Stimulated activated CD4-positive, alpha-beta T cell treated with anti-CD3 and anti-CD28 coated beads, Interleukin-2, amount 100 ng/mL, for 4 hours (primary cell): ENCODE measurements around the gene KLF16.
"Not testable (repeated sequence)": the region's sequence is repeated elsewhere in the genome, so short reads cannot be mapped to it uniquely, and the experiment has no call there.

Experiments
- DNase-seq: peaks from one replicate; pipeline ENCODE4 v3.0.0-alpha.2; 2020; ENCODE audit warnings: low read depth

The KLF16 gene

GRCh38 chr19:1863328-1863637 is at the start of gene KLF16:
TSS of gene KLF16 (minus strand) at chr19:1863579. CDS start at chr19:1863497, 82 bp downstream.
- no peak for DNase-seq

- DNase-seq = no peak
Measured at GRCh38 chr19:1912760-1913505, 49.6 kb upstream of the KLF16 start.

GRCh38 chr19:1911995-1912394 is 48.6 kb upstream of the KLF16 start:
- DNase-seq = no peak

GRCh38 chr19:1911098-1911497 is 47.7 kb upstream of the KLF16 start:
- no peak for DNase-seq

GRCh38 chr19:1910177-1910576 is 46.8 kb upstream of the KLF16 start:
- DNase-seq = no peak

GRCh38 chr19:1909761-1910080 is 46.3 kb upstream of the KLF16 start:
- DNase-seq = no peak

GRCh38 chr19:1908364-1908678 is 44.9 kb upstream of the KLF16 start:
- no peak for DNase-seq

GRCh38 chr19:1907563-1908363 is 44.4 kb upstream of the KLF16 start:
- no peak for DNase-seq

- no peak for DNase-seq
Measured at GRCh38 chr19:1906985-1907562, 43.7 kb upstream of the KLF16 start.

- no peak for DNase-seq
Measured at GRCh38 chr19:1905863-1906375, 42.5 kb upstream of the KLF16 start.

GRCh38 chr19:1905110-1905862 is 41.9 kb upstream of the KLF16 start, which contains the start of the genes ADAT3 and SCAMP4:
TSS of gene ADAT3 (plus strand) at chr19:1905399. CDS start at chr19:1912048, 6,649 bp downstream.
TSS of gene SCAMP4 (plus strand) at chr19:1905399. CDS start at chr19:1915020, 9,621 bp downstream.
- peak; percentile 98 for DNase-seq

GRCh38 chr19:1904860-1905109 is 41.4 kb upstream of the KLF16 start:
- no peak for DNase-seq

- no peak for DNase-seq
Measured at GRCh38 chr19:1902923-1903322, 39.5 kb upstream of the KLF16 start.

GRCh38 chr19:1901940-1902404 is 38.6 kb upstream of the KLF16 start:
- no peak for DNase-seq

GRCh38 chr19:1896508-1896907 is 33.1 kb upstream of the KLF16 start:
- no peak for DNase-seq

- DNase-seq = no peak
Measured at GRCh38 chr19:1893791-1894190, 30.4 kb upstream of the KLF16 start.

GRCh38 chr19:1889907-1890306 is 26.5 kb upstream of the KLF16 start:
- no peak for DNase-seq

GRCh38 chr19:1888385-1888784 is 25.0 kb upstream of the KLF16 start:
- DNase-seq = no peak

- DNase-seq = not testable (repeated sequence)
Measured at GRCh38 chr19:1886360-1886759, 23.0 kb upstream of the KLF16 start.

GRCh38 chr19:1885398-1886119 is 22.2 kb upstream of the KLF16 start, which contains the start of gene ABHD17A:
TSS of gene ABHD17A (minus strand) at chr19:1885496. CDS start at chr19:1881566, 3,930 bp downstream.
- DNase-seq = peak; percentile 92

- no peak for DNase-seq
Measured at GRCh38 chr19:1884719-1885334, 21.4 kb upstream of the KLF16 start.
